T-cell (primary cell): ENCODE results near the gene CBX2. TPM values are rescaled to one million over a fixed set of nuclear protein-coding genes. Genes with fewer than 3 reads are reported as not detected.

Source experiments
- ATAC-seq, 4 experiments: fragments of 200-7000 bp in 3 of 4; fragments of 150-1000 bp in 1 of 4; cut with Tn5 transposase; replicated peaks in 1 of 4; 1 replicate in 3 of 4; 2 replicates in 1 of 4; pipeline ENCODE4 v1.10.0; 2021; ENCODE audit warnings: moderate library complexity in 3 of 4, mild to moderate bottlenecking in 2 of 4, moderate number of reproducible peaks in 1 of 4
- CTCF ChIA-PET, 2 donors: fragments of 300-600 bp; sonication (Branson Sonifier 250); formaldehyde crosslinking; loops; one replicate each; lab custom pipeline; 2022; ENCODE audit warnings: antibody characterized with exemption in 2 of 2; lab: Charles Lee
- POLR2A ChIA-PET, 2 donors: fragments of 300-600 bp; sonication (Branson Sonifier 250); formaldehyde crosslinking; loops; one replicate each; lab custom pipeline; 2022; ENCODE audit warnings: antibody characterized with exemption in 2 of 2; lab: Charles Lee
- DNase-seq, 35 experiments: peaks; one replicate each; pipeline versions ENCODE4 v3.0.0 to v3.0.0-alpha.2; 2013 to 2023
- H3K27ac ChIP-seq: one replicate; pipeline ENCODE4 v1.5.1; 2013; ENCODE audit warnings: low read length
- H3K27me3 ChIP-seq, 2 experiments: replicated peaks in 1 of 2; 1 replicate in 1 of 2; 2 replicates in 1 of 2; pipeline versions ENCODE4 v1.6.1 to v1.7.0; 2013; ENCODE audit warnings: low read length in 1 of 2, mixed read lengths in 1 of 2; ENCODE audit not compliant: control insufficient read depth in 2 of 2, insufficient read depth in 2 of 2; ENCODE audit errors: extremely low read depth in 1 of 2
- H3K36me3 ChIP-seq, 2 donors: 1 replicate in 1 of 2; 2 replicates in 1 of 2; pipeline versions ENCODE4 v1.6.1 to v1.7.0; 2013; ENCODE audit warnings: low read length in 1 of 2; ENCODE audit not compliant: control insufficient read depth in 2 of 2, insufficient read depth in 1 of 2; ENCODE audit errors: extremely low read depth in 1 of 2
- H3K4me1 ChIP-seq, 2 experiments: 1 replicate in 1 of 2; 2 replicates in 1 of 2; pipeline versions ENCODE4 v1.6.1 to v1.7.0; 2013; ENCODE audit warnings: low read length in 2 of 2, mixed read lengths in 1 of 2; ENCODE audit not compliant: insufficient read depth in 2 of 2, control insufficient read depth in 1 of 2; ENCODE audit errors: extremely low read depth in 1 of 2
- H3K4me3 ChIP-seq, 2 donors: 1 replicate in 1 of 2; 2 replicates in 1 of 2; pipeline versions ENCODE4 v1.5.1 to v1.7.0; 2013; ENCODE audit warnings: mild to moderate bottlenecking in 2 of 2, low read length in 1 of 2, moderate library complexity in 1 of 2; ENCODE audit not compliant: control insufficient read depth in 1 of 2; ENCODE audit errors: extremely low read depth in 1 of 2
- H3K9me3 ChIP-seq: 2 replicates; pipeline ENCODE4 v1.7.0; 2013
- H3K27ac Mint-ChIP-seq, 2 donors: one replicate each; pipeline ENCODE4 v1.8.0; 2020 to 2021; ENCODE audit warnings: mild to moderate bottlenecking in 2 of 2, mixed read lengths in 2 of 2
- H3K27me3 Mint-ChIP-seq, 2 donors: one replicate each; pipeline ENCODE4 v1.8.0; 2021 to 2022; ENCODE audit warnings: mixed read lengths in 2 of 2
- H3K36me3 Mint-ChIP-seq: one replicate; pipeline ENCODE4 v1.8.0; 2021; ENCODE audit warnings: mixed read lengths
- H3K4me1 Mint-ChIP-seq, 3 donors: one replicate each; pipeline ENCODE4 v1.8.0; 2020 to 2022; ENCODE audit warnings: mixed read lengths in 3 of 3, mild to moderate bottlenecking in 1 of 3
- H3K4me3 Mint-ChIP-seq, 3 donors: one replicate each; pipeline ENCODE4 v1.8.0; 2020 to 2022; ENCODE audit warnings: mild to moderate bottlenecking in 3 of 3, mixed read lengths in 3 of 3, moderate library complexity in 3 of 3
- H3K9me3 Mint-ChIP-seq, 3 donors: one replicate each; pipeline ENCODE4 v1.8.0; 2020 to 2022; ENCODE audit warnings: mixed read lengths in 3 of 3
- WGBS: methylation state at CpG from one replicate; pipeline ENCODE4 v1.1.5; 2013; ENCODE audit warnings: missing lambda C conversion rate; ENCODE audit not compliant: insufficient coverage; 5-methylcytosine and 5-hydroxymethylcytosine counted together
- total RNA-seq, 35 experiments: library from RNA in 6 of 35; stranded (reverse) in 6 of 35; fragments of 120-200 nt in 1 of 35; gene quantifications; one replicate each; pipeline versions ENCODE4 v1.2.1 to v1.2.4 and lab custom pipeline; 2013 to 2026

CBX2 gene
- total RNA-seq, 5 donors from 2014 or later (not counting 1 experiment from before 2014, with no cell fraction given), result 0.43 to 0.79 (median 0.70) TPM

DNA sequence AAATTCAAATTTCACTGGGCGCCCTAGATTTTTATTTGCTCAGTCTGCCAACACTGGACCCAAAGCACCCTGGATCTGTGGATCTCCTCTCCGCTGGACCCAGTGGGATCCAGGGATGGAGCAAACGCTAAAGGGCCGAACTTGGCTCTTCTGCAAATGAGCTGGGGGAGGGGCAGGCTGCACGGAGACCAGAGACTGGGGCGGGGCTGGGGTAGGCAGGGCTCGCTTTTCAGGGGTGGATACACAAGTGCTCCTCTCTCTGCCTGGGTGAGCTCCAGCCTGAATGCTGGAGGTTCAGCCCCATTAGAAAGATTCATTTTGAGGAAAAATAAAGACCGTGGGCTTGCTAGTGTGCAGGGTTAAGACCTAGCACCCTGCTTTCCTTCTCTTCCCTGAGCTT, 52.4 kb downstream of the CBX2 start:
- peaks cover 0 to 11% of the 10 kb centered on the region in 2 donors for H3K27me3 Mint-ChIP-seq
- Histone ChIP-seq H3K27me3 (peaks cover 0 to 11% of the 10 kb centered on the region in 2 experiments), H3K36me3 (peaks cover 3 to 25% of the 10 kb centered on the region in 2 donors), H3K4me3 (no peak overlapping the region), H3K9me3 (no peaks in the 10 kb centered on the region), H3K4me1 (peaks cover 15 to 50% of the 10 kb centered on the region in 2 experiments), H3K27ac (no peak overlapping the region)
- ATAC-seq (no peak), DNase-seq (no peak)
- H3K27ac Mint-ChIP-seq, result no peak overlapping the region
- 77% methylated on average over 8 of the region's 8 CpGs for WGBS
- H3K36me3 Mint-ChIP-seq, result peaks cover 13% of the 10 kb centered on the region
- ChIA-PET POLR2A (no interaction called here), CTCF (no interaction called here)
- no peak overlapping the region for H3K4me3 Mint-ChIP-seq
- no peaks in the 10 kb centered on the region for H3K9me3 Mint-ChIP-seq
- peaks cover 19 to 47% (median 35%) of the 10 kb centered on the region in 3 donors for H3K4me1 Mint-ChIP-seq

DNA sequence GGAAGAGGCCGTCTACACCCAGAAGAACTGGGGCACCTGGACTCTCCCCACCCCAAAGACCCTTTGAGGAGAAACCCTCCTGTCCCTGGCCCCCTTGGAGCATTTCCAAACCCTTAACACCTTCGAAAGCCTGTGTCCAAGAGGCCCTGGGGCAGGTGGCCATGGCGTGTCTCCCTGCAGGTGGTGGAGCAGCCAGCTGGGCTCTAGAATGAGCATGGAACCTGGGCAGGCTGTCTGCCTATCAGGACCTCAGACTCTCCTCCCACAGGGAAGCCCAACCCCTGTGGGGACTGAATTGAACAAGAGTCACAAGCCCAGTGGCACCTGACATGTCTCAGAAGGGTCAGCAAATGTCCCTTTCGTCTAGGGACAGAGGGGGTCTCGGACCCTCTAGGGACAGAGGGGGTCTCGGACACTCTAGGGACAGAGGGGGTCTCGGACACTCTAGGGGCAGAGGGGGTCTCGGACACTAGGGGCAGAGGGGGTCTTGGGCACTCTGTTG, 52.9 kb downstream of the CBX2 start:
- Mint-ChIP-seq H3K36me3 (peaks cover 13% of the 10 kb centered on the region), H3K9me3 (no peaks in the 10 kb centered on the region), H3K27me3 (peaks cover 0 to 10% of the 10 kb centered on the region in 2 donors), H3K27ac (no peak overlapping the region), H3K4me1 (peaks cover 22 to 47% (median 32%) of the 10 kb centered on the region in 3 donors), H3K4me3 (no peak overlapping the region)
- ChIA-PET CTCF (no interaction called here), POLR2A (no interaction called here)
- 90% methylated on average over 6 of the region's 8 CpGs for WGBS
- Histone ChIP-seq H3K36me3 (peaks cover 3 to 29% of the 10 kb centered on the region in 2 donors), H3K27me3 (peaks cover 0 to 9% of the 10 kb centered on the region in 2 experiments), H3K27ac (no peak overlapping the region), H3K9me3 (no peaks in the 10 kb centered on the region), H3K4me3 (no peak overlapping the region), H3K4me1 (peaks cover 17 to 55% of the 10 kb centered on the region in 2 experiments)
- ATAC-seq (no peak), DNase-seq (no peak)

DNA sequence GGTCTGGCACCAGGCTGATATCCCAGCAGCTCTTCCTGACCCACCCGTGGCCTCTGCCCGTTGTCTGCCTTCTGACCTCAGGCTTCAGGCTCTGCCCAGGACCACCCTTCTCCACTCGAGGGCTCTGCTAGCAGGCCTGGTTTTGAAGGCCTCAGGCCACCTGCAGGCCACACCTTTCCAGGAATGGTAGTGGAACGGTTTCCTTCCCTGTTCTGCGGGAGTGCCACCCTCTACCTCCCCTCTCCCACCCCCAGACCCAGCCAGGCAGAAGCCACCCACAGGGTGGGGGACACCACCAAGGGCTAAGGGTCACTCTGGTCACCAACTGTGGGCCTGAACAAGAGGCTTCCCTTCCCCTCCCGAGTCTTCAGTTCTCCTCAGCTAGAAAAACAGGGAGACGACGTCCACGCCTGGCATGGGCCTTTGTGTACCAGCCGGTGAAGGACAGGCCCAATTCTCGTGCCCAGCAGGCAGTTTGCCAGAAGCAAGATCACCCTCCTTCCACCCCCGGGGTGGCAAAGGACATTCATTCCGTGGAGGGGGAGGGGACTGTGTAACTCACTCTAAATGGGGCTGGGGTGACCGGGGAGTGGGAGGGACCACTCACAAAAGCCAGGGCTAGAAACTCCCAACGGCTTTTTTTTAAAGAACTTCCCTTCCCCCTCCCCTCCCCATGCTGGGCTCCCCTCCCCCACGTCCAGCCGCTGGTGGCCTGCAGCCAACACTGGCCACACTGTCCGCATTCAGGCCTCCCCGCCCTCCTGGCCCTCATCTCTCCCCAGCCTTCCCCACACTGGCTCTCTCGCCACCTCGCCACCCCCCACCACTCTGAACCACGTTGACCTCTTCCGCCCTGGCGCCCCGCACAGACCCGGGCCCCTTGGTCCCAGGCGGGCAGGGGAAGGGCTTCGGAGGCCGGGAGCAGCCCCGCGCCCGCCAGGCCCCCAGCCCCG, 53.6 kb downstream of the CBX2 start:
- CTCF ChIA-PET, result no interaction called here
- H3K4me3 ChIP-seq, result no peak overlapping the region
- Mint-ChIP-seq H3K4me3 (peak overlapping the region in 1 of 3 donors; percentile 16), H3K9me3 (no peaks in the 10 kb centered on the region), H3K4me1 (peaks cover 20 to 45% (median 26%) of the 10 kb centered on the region in 3 donors), H3K27ac (no peak overlapping the region), H3K27me3 (peaks cover 0 to 3% of the 10 kb centered on the region in 2 donors), H3K36me3 (peaks cover 13% of the 10 kb centered on the region)
- H3K36me3 ChIP-seq, result peaks cover 3 to 36% of the 10 kb centered on the region in 2 donors
- peaks cover 22 to 56% of the 10 kb centered on the region in 2 experiments for H3K4me1 ChIP-seq
- peaks cover 0 to 7% of the 10 kb centered on the region in 2 experiments for H3K27me3 ChIP-seq
- 52% methylated on average over 13 of the region's 33 CpGs for WGBS
- DNase-seq (no peak), ATAC-seq (no peak)
- POLR2A ChIA-PET, result no interaction called here
- no peaks in the 10 kb centered on the region for H3K9me3 ChIP-seq
- no peak overlapping the region for H3K27ac ChIP-seq

GRCh38 chr17:79832218-79833109, 54.5 kb downstream of the CBX2 start:
- H3K4me3 ChIP-seq, result no peak overlapping the region
- 34% methylated on average over 39 of the region's 72 CpGs for WGBS
- ATAC-seq (peak in 2 of 4 experiments; percentile 5 to 8), DNase-seq (peak in 1 of 35 experiments; percentile 29)
- Mint-ChIP-seq H3K4me3 (peak overlapping the region in 1 of 3 donors; percentile 65), H3K4me1 (peaks cover 22 to 49% (median 27%) of the 10 kb centered on the region in 3 donors), H3K36me3 (peaks cover 13% of the 10 kb centered on the region), H3K27ac (no peak overlapping the region), H3K27me3 (no peaks in the 10 kb centered on the region), H3K9me3 (no peaks in the 10 kb centered on the region)
- ChIA-PET POLR2A (interaction anchor here in 1 of 2 donors (0.6 kb wide), 1 partner anchor 27 kb away, joined by 5 read pairs; no protein-coding TSS in a partner anchor), CTCF (interaction anchor here in 1 of 2 donors (0.7 kb wide), 1 partner anchor 177 kb away, joined by 14 read pairs; no protein-coding TSS in a partner anchor)
- H3K27ac ChIP-seq, result no peak overlapping the region
- H3K9me3 ChIP-seq, result no peaks in the 10 kb centered on the region
- no peaks in the 10 kb centered on the region for H3K27me3 ChIP-seq
- H3K36me3 ChIP-seq, result peaks cover 3 to 45% of the 10 kb centered on the region in 2 donors
- peaks cover 18 to 62% of the 10 kb centered on the region in 2 experiments for H3K4me1 ChIP-seq

GRCh38 chr17:79833110-79833450, 55.1 kb downstream of the CBX2 start:
- peaks cover 22 to 54% (median 27%) of the 10 kb centered on the region in 3 donors for H3K4me1 Mint-ChIP-seq
- DNase-seq, result no peak
- Histone ChIP-seq H3K9me3 (no peaks in the 10 kb centered on the region), H3K27ac (no peak overlapping the region), H3K4me3 (no peak overlapping the region), H3K4me1 (peaks cover 22 to 68% of the 10 kb centered on the region in 2 experiments), H3K36me3 (peaks cover 3 to 45% of the 10 kb centered on the region in 2 donors), H3K27me3 (no peaks in the 10 kb centered on the region)
- H3K27me3 Mint-ChIP-seq, result no peaks in the 10 kb centered on the region
- CTCF ChIA-PET, result interaction anchor here in 1 of 2 donors (0.7 kb wide), 1 partner anchor 176 kb away, joined by 14 read pairs; no protein-coding TSS in a partner anchor
- no peak for ATAC-seq
- POLR2A ChIA-PET, result interaction anchor here in 1 of 2 donors (0.6 kb wide), 1 partner anchor 28 kb away, joined by 5 read pairs; no protein-coding TSS in a partner anchor
- H3K9me3 Mint-ChIP-seq, result no peaks in the 10 kb centered on the region
- no CpG with 5 or more reads among the region's 7 CpGs for WGBS
- peaks cover 14% of the 10 kb centered on the region for H3K36me3 Mint-ChIP-seq
- H3K27ac Mint-ChIP-seq, result no peak overlapping the region
- peak overlapping the region in 2 of 3 donors; percentile 17 to 65 for H3K4me3 Mint-ChIP-seq
